Measurements from ENCODE around the gene EXOC3. TPM values are rescaled to one million over a fixed set of nuclear protein-coding genes. Genes with fewer than 3 reads are reported as not detected.
"Not testable (repeated sequence)": the region's sequence is repeated elsewhere in the genome, so short reads cannot be mapped to it uniquely, and the experiment has no call there.

The EXOC3 gene
- total RNA-seq, 1 donor from 2014 or later = 43.3 TPM

GRCh38 chr5:472656-473550, 29.9 kb downstream of the EXOC3 start:
- H3K4me3 Mint-ChIP-seq (ENCODE audit: unreplicated experiment) = peak overlapping the region; percentile 84
- no peak for TF ChIP-seq CTCF (IDR thresholded peaks at IDR 0.05)
- no peaks in the 10 kb centered on the region for H3K9me3 Mint-ChIP-seq (ENCODE audit: low read depth)
- no peaks in the 10 kb centered on the region for H3K36me3 Mint-ChIP-seq (ENCODE audit: low read depth)
- H3K27ac Mint-ChIP-seq (ENCODE audit: unreplicated experiment) = peak overlapping the region; percentile 61
- DNase-seq (ENCODE audit: low spot score) = peak; percentile 91
- peaks cover 14% of the 10 kb centered on the region for H3K4me1 Mint-ChIP-seq (ENCODE audit: low read depth)
- no peaks in the 10 kb centered on the region for H3K27me3 Mint-ChIP-seq (ENCODE audit: low read depth)

GRCh38 chr5:473551-474192, 30.7 kb downstream of the EXOC3 start:
- peak overlapping the region; percentile 41 for H3K27ac Mint-ChIP-seq (ENCODE audit: unreplicated experiment)
- no peaks in the 10 kb centered on the region for H3K27me3 Mint-ChIP-seq (ENCODE audit: low read depth)
- TF ChIP-seq CTCF (IDR thresholded peaks at IDR 0.05) = no peak
- peak overlapping the region; percentile 84 for H3K4me3 Mint-ChIP-seq (ENCODE audit: unreplicated experiment)
- DNase-seq (ENCODE audit: low spot score) = peak; percentile 90
- no peaks in the 10 kb centered on the region for H3K9me3 Mint-ChIP-seq (ENCODE audit: low read depth)
- peaks cover 14% of the 10 kb centered on the region for H3K4me1 Mint-ChIP-seq (ENCODE audit: low read depth)
- H3K36me3 Mint-ChIP-seq (ENCODE audit: low read depth) = no peaks in the 10 kb centered on the region

- H3K27ac Mint-ChIP-seq (ENCODE audit: unreplicated experiment); H3K27me3 Mint-ChIP-seq (ENCODE audit: low read depth); DNase-seq (ENCODE audit: low spot score); H3K36me3 Mint-ChIP-seq (ENCODE audit: low read depth); H3K9me3 Mint-ChIP-seq (ENCODE audit: low read depth): not testable (repeated sequence)
- Mint-ChIP-seq H3K4me3 (ENCODE audit: unreplicated experiment) (peak overlapping the region; percentile 84), H3K4me1 (ENCODE audit: low read depth) (peaks cover 14% of the 10 kb centered on the region)
Observed at GRCh38 chr5:474232-474839, 31.4 kb downstream of the EXOC3 start.

GRCh38 chr5:474840-475661, 32.1 kb downstream of the EXOC3 start:
- no peak for TF ChIP-seq CTCF (IDR thresholded peaks at IDR 0.05)
- Mint-ChIP-seq H3K4me3 (ENCODE audit: unreplicated experiment) (peak overlapping the region; percentile 84), H3K36me3 (ENCODE audit: low read depth) (no peaks in the 10 kb centered on the region), H3K9me3 (ENCODE audit: low read depth) (no peaks in the 10 kb centered on the region), H3K27me3 (ENCODE audit: low read depth) (no peaks in the 10 kb centered on the region), H3K4me1 (ENCODE audit: low read depth) (peaks cover 14% of the 10 kb centered on the region), H3K27ac (ENCODE audit: unreplicated experiment) (no peak overlapping the region)
- DNase-seq (ENCODE audit: low spot score) = peak; percentile 89

- Mint-ChIP-seq H3K4me3 (ENCODE audit: unreplicated experiment) (no peak overlapping the region), H3K4me1 (ENCODE audit: low read depth) (peaks cover 14% of the 10 kb centered on the region), H3K36me3 (ENCODE audit: low read depth) (no peaks in the 10 kb centered on the region), H3K27ac (ENCODE audit: unreplicated experiment) (no peak overlapping the region), H3K27me3 (ENCODE audit: low read depth) (no peaks in the 10 kb centered on the region), H3K9me3 (ENCODE audit: low read depth) (no peaks in the 10 kb centered on the region)
- no peak for TF ChIP-seq CTCF (IDR thresholded peaks at IDR 0.05)
- DNase-seq (ENCODE audit: low spot score) = peak; percentile 86
Observed at GRCh38 chr5:475704-476101, 32.7 kb downstream of the EXOC3 start.
